Measurements from ENCODE around the gene AKT2.
A peak's percentile ranks its signal among the peaks of the same experiment; 100 is the strongest.

Gene AKT2

DNA sequence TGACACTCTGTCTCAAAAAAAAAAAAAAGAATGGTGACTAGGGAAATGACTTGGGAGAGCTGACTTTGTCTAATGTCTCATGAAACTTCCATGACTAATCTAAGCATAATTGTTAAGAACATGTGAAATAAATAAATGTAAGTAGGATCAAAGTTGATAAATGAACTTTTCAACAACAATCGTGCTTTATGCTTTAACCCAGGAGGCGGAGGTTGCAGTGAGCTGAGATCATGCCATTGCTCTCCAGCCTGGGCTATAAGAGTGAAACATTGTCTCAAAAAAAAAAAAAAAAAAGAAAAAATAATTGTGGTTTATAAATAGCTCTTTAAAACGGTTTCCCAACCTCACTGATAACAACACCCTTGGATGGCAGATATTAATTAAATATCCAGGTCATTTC, 12.9 kb upstream of the AKT2 start:
- no peak for DNase-seq

DNA sequence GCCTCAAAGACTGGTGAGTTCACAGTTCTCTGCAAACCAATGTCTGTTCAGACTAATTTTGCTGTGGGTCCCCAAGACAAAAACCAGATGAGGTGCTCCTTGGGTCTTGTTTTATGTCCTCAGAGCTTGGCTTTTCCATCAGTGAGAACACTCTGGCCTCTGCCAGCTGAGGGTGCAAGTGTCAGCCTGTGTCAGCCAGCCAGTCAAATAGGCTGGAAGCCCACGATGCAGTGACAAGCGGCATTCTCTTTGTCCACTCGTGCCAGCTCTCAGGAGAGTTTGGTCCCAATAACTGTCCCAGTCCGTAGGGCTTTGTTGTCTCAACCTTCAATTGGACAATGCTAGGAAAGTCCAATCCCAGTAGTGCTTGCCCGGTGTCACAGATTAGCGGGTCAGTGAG, 9.4 kb upstream of the AKT2 start:
- DNase-seq, result no peak

DNA sequence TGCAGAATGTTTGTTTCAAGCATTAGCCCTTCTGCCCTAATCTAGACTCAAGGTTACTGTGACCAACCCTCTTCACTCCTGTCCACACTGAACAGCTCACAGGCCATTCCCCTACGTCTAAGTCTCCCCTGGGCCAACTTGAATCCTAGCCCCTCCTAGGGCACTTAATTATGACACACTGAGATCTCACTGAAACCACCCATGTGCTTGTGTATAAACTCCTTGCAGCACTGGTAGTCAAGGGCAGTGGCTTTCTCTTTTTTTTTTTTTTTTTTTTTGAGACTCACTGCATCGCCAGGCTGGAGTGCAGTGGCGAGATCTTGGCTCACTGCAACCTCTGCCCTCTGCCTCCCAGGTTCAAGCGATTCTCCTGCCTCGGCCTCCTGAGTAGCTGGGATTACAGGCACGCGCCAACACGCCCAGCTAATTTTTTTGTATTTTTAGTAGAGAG, 1.9 kb upstream of the AKT2 start:
- no peak for DNase-seq

- DNase-seq, result no peak
Measured at GRCh38 chr19:40286235-40286970, 1.3 kb upstream of the AKT2 start.

- DNase-seq, result peak; percentile 95
Measured at GRCh38 chr19:40285353-40286234, 449 bp upstream of the AKT2 start.

GRCh38 chr19:40284251-40284500, 969 bp downstream of the AKT2 start:
- DNase-seq, result no peak

DNA sequence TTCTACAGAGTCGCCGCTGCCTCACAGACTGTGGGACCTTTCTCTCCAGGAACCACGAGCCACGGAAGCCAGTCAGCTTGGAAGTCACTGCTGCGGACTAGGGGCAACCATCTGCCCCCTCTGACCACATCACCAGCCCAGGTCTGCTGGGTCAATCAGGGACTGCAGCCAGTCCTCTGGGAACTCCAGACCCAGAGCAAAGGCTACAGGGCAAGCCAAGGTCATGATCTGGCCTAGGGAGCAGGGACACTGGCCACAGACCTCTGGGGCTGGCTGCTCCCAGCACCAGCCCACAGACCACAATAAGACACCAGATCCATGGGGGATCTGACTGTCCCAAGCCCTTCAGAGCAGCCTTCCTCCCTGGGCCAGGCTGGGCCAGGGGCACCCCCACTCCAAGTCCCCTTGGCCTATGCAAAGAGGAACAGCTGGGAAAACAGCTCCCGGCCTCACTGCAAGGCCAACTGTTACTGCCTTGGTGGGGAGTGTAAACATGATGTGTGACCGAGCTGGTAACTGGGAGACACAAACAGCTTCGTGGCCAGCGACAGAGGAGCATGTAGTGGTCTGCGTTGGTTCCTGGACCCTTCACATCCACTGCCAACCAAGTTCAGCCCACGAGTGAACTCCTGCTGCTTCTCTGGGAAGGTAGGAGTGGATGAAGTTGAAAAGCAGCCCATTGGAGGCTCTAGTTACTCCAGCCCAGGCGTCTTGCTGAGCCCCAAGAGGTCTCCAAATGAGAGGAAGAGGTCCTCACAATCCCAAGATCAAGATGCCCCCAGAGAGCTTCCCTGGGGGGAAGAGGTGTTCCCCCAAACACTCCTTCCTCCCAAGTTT, 1.5 kb downstream of the AKT2 start:
- no peak for DNase-seq

DNA sequence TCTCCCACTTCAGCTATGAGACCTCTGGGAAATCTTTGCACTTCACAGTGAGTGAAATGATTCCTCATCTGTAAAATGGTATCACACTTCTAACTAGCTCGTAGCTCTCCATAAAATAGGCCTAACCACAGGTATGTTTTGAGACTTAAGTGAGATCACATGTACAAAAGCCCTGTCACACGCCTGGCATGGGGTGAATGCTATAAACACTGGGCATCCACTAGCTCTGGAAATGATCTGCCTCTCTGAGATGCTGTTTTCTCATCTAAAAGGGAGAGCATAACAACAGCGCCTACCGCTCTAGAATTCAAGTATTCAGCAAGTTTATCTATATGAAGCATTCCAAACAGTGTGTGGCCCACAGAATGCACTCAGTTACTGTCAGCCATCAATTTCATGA, 2.2 kb downstream of the AKT2 start:
- DNase-seq, result no peak

DNA sequence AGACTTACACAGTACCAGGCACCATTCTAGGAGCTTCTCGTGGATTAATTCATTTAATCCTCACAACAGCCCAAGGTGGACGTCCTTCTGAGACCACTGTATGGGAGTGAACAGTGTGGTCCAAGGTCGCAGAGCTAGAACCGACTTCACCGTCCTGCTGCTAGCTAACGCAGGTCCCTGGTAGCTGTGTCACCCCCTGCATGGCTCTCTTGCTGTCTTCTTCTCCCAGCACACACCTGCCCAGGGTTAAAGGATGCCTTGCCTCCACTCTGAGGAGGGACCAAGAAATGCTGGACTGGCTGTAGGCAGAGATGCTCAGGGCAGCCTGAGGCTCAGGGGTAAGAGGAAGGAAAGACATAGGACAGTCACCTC, 3.0 kb downstream of the AKT2 start:
- DNase-seq, result no peak

DNA sequence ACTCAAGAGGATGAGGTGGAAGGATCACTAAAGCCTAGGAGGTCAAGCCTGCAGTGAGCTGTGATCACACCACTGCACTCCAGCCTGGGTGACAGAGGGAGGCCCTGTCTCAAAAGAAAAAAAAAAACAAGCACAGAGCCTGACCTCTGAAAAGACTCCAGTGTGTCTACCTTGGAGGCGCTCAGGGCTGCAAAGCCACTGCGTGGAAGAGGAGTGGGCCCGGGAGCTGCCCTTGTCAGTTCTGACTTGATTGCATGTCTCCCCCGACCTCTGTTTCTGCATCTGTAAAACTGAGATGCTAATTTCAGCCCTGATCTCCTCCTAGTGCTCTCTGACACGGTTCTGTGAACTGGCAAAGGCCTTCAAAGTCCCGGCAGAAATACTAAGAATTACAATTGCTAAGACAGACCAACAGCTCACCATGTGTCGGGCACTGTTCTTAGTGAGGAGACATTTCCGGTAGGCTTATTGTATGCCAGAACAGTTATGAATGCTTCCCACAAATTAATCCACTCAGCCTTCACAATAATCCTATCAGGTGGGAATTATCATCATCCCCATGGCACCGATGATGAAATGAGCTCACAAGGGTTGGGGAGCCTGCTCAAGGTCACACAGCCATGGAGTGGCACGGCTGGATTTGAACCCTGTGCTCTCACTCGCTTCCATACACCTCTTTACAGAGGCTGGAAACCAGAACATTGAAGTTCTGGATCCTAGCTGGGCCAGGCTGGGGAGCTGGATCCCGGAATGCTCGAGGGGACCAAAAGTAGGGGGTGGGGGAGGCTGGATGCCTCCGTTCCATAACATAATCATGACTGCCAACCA, 3.5 kb downstream of the AKT2 start:
- no peak for DNase-seq

DNA sequence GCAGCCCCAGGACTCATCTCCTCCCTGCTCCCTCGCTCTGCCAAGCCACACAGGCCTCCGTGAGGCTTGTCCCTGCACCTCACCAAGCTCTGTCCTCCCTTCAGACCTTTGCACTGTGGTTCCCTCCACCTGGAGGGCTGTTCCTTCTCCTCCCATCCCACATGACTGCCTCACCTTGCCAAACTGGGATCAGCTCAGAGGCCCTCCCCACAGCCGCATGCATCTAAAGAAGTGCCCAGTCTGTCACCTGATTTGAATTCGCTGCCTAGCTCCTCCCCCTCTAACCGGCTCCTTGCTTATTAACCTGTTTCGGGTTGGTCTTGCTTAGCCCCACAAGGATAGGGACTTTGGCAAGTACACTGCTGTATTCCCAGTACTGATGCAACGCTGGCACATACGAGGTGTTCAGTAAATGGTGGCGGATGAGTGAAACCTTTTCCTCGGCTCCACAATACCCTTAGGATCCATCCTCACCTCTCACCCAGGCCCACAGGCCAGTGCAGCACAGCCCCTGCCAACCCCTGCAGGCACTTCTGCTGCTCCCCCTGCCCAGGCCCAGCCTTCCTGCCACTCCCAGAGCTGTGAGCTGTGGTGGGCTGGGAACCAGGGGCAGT, 4.4 kb downstream of the AKT2 start:
- DNase-seq, result no peak

- no peak for DNase-seq
Measured at GRCh38 chr19:40279761-40280607, 5.2 kb downstream of the AKT2 start.

DNA sequence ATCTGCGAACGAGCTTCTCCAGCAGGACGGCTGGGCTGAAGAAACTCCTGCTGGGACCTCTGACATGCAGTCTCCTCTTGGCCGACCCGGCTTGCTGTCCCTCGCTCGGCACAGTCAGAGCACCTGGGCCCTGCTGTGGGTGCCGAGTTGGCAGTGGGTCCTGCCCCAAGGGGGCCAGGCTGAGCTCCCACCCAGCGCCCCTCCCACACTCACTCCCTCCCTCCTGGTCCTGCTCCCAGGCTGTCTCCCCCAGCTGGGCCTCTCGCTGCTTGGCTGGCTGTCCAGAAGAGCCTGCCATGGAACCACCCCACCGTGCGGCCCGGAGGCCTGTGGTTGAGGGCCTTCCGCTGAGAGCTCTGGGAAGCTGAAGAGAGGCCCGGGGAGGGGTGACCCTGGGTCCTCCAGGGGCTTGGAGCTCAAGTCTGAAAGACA, 6.0 kb downstream of the AKT2 start:
- no peak for DNase-seq

- no peak for DNase-seq
Measured at GRCh38 chr19:40278361-40279035, 6.6 kb downstream of the AKT2 start.

DNA sequence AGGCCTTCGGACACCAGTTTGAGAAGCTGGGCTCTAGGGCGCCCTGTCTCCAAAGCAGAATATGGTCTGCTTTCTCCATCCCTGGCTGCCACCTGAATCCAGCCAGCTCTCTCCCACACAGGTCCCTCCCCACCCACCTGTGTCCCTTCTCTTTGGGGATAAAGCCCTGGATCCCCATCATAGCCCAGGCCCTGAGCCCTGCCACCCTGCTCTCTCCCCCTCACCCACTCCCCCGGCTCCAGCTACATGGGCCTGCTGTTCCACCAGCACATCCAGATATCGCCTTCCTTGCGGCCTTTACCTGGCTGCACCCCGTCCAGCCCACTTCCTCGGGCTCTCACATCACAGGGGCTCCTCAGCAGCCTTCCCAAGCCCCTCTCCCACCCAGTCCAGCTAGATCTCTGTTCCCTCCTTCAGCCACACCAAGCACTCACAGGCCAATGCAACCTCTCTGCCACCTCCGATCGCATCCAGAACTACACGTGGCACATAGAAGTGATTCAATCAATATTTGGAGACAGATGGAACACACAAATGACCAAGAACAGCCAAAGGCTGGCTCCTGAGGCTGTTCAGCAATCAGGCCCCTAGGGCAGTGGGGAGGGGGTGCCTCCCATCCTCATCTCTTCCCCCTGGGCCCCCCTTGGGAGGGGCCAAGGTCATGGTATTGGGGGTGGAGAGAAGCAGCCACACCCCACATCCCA, 7.6 kb downstream of the AKT2 start:
- no peak for DNase-seq

- DNase-seq, result no peak
Measured at GRCh38 chr19:40274585-40275544, 10.3 kb downstream of the AKT2 start.

GRCh38 chr19:40273469-40274360, 11.4 kb downstream of the AKT2 start:
- DNase-seq, result no peak

DNA sequence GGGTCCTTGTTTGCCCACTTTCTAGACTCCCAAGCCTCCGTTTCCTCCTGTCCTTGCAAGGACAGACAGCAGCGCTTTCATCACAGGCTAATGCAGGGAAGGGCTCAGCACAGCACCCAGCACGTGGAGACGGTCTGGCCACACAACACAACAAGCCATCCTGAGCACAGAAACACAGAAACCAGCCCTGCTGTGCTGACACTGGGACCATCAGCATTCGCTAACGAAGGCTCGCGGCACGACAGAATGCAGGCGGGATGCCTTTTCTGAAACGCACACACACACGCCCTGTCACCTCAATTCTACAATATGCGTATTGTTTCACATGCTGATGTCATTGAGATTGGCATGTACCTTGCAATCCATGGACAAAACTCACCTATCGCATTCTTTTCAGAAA, 12.9 kb downstream of the AKT2 start:
- DNase-seq, result no peak

All from SIG-M5 (cell line).